ENCODE data around the gene CCDC85B.
"Not testable (repeated sequence)": the region's sequence is repeated elsewhere in the genome, so short reads cannot be mapped to it uniquely, and the experiment has no call there.

CCDC85B gene

DNA sequence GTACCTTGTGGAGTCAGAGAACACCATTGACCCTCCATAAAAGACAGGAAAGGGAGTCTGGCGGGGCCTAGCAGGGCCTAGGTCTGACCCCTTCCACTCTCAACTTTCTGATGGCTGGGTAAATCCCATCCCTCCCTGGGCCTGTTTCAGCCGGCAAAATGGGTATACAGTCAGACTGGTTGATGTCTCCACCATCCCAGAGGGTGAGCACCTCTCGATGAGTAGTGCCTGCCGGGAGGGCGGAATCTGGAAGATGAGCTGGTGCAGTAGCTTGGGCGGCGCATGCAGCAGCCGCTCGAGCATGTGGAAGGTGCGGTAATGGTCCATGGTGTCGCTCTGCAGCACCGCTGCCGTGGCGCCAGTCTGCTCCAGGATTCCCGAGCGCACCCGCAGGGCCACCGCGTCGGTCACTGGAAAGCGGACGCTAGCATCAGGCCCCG, 2.7 kb upstream of the CCDC85B start:
- no peak for DNase-seq

DNA sequence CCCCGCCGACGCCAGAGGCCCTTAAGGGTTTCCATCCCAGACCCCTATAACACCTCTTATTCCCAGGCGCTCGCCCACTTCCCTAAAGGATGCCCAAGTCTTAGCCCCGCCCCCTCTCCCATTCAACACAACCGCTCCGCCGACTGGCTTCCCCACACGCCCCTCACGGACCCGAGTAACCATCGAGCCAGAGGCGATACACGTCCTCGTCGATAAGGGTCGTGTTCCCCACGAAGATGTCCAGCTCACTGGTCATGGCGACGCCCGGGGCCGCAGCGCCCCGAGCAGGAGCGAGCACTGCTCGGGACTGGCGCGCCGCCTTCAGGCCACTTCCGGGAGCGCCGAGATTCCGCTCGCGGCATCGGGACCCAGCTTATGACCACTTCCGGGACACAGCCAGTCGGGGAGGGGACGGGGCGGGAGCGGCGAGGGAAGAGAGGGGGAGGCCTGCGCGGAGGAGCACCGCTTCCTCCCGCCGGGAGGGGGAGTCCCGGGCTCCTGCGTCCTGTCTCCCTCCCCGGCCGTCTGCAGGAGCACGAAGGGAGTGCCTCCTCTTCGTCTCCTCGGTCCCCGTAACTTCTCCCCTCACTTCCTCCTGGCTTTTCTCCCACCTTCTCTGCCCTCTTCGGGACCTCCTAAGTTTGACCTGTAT, 2.2 kb upstream of the CCDC85B start, which contains the start of gene FIBP:
Gene FIBP, minus strand, starts transcription at position 309 of the 652 bp plus-strand sequence. Its CDS starts 53 bp downstream, at position 256.
- DNase-seq, result peak; percentile 94

DNA sequence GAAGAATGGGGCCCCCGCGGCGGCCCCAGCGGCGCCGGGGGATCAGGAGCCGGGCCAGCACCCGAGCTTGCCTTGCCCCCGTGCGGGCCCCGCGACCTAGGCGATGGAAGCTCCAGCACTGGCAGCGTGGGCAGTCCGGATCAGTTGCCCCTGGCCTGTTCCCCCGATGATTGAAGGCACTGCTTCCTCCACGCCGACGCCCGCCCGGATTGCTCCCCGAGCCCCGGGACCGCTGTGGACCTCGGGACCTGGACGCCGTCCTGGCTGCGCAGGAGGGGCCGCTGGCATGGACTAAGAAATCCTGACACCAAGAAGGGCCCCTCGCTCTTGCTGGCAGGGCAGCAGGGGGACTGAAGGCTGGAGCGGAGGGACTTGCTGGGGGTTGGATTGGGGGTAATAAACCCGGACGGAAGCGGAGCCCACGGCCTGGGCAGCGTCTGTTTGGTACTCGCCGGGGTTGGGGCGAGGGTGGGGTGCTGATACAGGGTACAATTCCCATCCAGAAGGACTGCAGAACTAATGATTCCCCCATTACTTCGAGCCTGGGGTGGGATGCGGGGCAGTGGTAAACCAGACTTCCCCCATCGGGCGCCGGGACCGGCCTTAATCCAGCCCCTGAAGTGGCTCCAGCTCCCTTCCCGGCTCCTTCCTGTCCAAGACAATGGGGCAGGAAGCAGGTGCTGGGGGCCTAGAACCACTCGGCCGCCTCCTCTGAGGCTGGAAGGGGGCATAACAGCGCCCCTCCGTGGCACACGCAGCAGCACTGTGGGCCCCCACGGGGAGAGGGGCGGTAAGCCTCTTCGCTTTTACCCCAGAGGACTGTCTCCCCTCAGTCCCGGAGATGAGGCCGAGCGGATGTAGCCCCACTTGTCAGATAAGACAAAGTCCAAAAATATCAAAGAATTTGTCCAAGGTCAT, 1.0 kb downstream of the CCDC85B start:
- DNase-seq, result no peak

DNA sequence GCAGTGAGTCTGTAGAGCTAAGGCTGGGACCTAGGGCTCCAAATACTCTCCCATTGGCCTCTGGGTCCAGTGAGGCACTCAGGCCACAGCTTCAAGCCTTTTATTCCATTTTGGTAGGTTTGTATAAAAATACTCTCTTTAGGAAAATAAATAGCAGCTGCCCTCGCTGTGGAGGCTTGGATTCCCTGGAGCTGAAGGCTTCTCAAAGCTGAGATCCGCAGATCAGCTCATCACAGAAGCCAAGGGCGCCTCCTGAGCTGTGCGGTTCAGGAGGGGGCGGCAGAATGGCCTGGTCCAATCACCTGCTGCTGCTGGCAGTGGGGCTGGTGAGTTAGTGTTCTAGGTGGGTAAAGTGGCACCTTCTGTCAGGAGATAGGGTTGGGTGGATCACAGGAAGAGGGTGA, 1.7 kb downstream of the CCDC85B start:
- not testable (repeated sequence) for DNase-seq

DNA sequence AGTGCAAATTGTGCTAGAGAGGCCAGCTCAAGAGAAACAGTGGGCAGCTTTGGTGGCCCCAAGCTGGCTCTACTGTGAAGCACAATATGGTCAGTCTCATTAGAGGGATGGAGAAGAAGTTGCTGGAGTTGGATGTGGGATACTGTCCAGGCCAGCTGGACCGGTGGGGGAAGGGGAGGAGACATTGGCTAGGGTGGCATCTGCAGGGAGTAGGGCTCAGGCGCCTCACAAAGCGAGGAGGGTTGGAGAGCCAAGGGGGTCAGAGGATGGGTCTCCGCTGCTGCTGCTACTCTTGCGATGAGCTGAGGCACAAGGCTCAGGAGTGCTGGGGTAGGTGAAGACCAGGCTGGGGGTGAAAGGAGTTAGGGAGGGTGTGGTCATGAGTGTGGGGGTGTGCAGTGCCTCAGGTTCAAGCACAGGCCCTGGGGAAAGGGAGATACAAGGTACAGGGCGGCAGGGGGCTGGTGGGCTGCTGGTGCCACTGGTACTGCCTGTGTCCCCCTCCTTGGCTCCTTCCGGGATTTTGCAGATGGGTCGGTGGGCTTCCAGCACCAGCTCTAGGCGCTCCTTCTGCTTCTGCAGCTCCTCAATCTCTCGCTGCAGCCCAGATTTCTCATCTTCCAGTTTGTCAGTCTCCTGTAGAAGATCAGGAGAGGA, 2.3 kb downstream of the CCDC85B start:
- no peak for DNase-seq

DNA sequence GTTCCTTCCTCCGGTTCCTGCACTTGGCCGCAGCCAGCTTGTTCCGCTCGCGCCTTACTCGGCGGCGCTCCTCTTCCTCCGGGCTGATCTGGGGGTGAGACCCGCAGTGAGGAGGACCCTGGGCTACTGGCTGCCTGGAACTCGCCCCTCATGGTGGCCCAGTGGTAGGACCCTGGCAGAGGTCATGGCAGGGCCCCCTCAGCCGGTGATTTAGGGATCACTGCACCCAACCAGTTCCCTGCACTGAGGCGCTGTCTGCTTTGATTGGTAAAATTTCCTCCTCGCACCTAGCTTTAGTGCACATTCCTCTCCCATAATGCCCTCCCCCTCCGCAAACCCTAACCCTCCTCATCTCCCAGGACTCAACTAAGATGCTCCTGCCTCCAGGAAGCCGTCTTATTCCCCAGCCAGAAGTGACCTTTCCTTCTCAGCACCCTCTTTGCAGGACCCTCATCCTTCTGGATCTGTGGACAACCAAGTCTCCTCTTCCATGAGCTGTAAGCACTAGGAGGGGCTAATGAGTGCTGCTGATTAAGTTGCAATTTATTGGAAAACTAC, 3.6 kb downstream of the CCDC85B start:
- DNase-seq, result no peak

DNA sequence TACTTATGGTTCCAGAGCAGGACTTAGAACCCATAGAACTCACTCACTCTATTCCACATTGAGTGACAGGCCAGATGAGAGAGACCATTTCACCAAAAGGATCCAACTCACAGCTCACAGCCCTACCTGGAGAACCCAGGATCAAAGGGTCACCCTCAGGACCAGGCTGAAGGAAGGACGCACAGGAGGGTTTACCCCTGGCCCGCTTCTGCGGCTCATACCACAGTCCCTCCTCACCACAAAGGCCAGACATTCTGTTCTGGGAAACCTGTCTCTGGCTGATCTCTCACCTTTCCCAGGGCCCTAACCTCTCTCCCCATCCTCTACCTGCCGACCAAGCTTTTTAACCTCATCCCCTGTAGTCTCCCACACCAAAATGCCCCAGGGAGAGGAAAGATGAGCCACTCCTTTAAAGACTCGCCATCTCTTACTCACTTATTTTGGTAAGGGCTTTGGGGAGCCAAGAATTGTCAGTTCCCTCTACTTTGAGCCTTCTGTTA, 5.1 kb downstream of the CCDC85B start:
- DNase-seq, result no peak

DNA sequence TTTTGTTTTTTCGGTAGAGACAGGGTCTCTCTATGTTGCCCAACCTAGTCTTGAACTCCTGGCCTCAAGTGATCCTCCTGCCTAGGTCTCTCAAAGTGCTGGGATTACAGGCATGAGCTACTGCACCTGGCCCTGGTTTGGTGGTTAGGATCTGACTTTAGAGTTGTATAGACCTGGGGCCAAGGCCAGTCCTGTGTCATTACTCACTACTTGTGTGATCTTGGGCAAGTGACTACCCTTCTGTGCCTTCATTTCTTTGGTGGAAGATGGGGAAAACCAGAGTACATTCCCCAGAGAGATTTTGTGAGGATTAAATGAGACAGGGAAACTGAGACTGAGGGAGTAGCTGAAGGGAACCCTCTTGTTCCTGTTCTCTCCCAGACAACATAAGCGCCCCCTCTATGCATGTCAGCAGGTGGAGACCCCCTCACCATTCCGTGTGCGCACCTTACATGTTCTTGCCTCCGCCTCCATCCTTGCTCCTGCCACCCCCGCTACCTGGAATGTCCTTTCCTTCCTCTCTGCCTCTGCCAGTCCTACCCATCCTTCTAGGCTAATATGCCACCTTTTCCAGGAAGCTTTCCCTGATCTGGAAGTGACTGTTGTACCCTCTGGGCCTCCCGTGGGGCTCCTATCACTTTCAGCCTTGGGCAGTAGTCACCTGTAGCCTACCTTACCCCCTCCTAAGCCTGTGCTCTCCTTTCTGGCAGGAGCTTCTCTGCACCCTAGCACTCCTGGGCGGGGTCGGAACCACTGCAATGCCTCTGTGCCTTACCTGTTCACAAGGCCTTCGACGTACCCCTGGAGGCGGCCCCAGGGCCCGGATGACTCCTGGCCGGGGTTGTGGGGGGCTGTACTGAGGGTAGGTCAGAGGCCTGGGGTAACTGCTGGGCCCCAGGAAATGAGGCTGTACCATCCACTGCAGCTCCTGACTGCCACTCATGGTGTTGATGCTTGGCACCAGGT, 5.8 kb downstream of the CCDC85B start:
- no peak for DNase-seq

DNA sequence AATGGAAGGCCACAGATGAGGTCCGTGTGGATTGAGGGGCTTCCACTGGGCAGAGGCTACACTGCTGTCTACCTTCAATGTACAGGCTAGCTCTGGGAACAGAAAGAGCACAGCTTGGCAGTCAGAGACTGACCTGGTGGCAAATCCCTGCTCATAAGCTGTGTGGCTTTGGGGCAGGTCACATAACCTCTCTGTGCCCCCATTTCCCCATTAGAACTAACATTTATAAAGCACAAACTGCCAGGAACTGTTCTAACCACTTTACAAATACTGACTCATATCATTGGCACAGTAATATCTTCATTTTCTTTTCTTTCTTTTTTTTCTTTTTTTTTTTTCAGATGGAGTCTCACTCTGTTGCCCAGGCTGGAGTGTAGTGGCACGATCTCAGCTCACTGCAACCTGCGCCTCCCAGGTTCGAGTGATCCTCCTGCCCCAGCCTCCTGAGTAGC, 6.6 kb downstream of the CCDC85B start:
- DNase-seq, result no peak

DNA sequence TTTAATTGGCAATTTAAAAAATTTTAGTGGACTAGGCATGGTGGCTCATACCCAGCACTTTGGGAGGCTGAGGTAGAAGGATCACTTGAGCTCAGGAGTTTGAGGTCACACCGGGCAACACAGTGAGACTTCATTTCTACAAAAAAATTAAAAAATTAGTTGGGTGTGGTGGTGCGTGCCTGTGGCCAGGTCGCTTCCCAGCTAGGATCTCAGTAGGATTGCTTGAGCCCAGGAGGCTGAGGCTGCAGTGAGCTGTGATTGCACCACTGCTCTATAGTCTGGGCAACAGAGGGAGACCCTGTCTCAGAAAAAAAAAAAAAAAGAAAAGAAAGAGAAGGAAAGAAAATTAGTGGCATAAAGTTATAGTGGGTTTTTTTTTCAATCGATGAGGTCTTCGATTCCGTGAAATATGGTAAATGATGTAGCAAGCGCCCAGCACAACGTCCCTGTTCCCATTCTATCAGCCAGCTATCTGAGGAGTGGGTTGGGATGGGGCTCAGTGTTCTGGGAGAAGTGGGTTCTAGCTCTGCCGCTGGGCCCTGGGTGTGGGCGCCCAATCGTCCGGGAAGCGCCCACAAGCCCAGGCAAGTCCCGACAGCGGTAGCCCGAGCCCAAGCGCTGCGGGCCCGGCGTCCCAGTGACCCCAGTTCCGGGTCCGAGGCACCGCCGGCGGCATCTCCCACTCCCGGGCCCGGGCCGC, 8.3 kb downstream of the CCDC85B start:
- no peak for DNase-seq

DNA sequence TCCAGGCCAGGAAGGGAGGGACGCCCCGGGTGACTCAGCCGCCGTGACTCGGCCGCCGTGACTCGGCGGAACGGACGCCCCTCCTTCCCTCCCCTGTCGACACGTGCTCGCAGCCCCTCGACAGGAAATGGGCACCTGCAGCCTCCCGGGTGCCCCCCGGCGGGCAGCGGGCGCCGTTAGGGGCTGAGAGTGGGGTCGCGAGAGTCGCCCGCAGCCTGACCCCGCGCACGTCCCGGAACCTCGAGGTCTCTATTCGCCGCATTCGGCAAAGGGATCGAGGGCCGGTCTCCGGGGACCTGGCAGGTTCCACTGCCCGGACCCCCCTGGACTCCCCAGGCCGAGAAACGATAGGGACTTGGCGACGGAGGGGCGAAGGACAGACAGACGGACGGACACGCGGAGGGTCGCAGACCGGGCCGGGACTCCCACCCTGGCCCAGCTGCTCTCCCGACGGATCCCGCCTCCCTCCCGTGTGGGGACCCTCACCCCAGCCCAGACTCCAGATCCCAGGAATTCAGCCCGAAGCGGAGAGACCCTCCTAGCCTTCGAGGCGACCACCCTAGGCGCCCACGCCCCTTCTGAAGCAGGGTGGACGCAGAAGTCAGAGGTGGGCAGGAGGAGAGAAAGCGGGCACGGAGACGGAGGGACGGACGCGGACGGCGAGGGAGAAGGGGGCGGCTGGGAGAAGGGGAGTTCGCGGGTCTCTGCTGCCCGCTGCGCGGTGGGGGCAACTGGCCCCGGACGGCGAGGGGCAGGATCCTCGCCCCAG, 9.1 kb downstream of the CCDC85B start:
- no peak for DNase-seq

DNA sequence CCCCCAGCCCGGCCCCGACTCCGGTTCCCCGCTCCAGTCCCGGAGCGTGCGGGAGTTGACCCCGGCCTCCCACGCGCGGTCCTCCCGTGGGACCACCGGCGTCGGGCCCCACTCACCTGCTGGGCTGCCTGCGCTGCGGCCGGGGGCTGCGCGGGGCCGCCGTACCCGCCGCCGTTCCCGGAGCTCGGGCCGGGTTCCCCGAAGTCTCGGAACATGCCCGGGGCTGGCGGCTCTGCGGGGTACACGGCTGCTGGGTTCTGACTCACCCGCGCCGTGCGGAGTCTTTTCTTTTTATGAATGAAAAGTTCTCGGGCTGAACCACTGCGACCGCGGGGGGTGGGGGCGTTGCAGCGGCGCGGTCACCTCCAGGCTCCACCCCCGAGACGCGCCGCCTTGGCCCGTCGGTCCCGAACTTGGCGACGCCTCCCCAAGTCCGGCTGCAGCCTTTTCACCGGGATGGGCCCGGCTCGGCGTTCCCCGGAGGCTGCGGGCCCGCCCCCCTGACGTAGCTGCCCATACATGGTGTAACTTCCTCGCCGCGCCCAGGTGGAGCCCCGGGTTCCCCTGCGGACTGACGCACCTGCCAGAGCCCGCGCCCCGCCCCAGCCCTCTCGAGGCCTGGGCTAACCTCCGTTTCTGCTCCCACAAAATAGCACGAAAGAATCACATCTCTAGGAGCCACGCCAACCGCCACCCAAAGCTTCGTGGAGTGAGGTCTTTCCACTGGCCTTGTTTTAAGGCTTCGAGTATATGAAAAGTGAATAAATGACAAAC, 9.8 kb downstream of the CCDC85B start, which contains the start of gene FOSL1:
Gene FOSL1, minus strand, starts transcription at position 264 of the 774 bp plus-strand sequence. Its CDS starts 49 bp downstream, at position 215.
- peak; percentile 77 for DNase-seq

DNA sequence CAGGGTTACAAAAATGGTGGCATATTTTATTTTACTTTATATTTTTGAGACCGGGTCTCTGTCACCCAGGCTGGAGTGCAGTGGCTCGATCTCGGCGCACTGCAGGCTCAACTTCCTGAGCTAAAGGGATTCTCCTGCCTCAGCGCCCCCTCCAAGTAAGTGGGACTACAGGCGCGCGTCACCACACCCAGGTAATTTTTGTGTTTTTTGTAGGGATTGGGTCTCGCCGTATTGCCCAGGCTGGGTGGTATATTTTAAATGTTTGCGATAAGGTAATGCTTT, 10.4 kb downstream of the CCDC85B start:
- DNase-seq, result no peak

DNA sequence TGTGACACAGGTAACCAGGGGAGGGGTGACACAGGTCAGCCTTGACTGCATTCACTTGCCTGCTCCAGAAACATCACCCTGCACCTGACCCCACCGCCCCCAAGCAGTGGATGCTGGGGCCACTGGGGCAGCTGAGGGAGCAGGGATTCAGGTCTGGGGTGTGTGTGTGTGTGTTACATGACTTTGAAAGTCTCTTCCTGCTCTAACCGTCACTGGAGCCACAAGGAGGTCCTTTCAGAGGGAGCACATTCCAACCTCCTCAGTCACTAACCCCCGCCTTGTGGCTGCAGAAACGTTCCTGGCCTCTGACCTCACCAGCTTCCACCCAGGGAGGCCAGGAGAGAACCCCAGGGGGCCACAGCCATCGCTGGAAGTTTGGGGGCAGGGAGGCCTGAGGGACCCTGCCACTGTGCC, 12.6 kb downstream of the CCDC85B start:
- DNase-seq, result no peak

DNA sequence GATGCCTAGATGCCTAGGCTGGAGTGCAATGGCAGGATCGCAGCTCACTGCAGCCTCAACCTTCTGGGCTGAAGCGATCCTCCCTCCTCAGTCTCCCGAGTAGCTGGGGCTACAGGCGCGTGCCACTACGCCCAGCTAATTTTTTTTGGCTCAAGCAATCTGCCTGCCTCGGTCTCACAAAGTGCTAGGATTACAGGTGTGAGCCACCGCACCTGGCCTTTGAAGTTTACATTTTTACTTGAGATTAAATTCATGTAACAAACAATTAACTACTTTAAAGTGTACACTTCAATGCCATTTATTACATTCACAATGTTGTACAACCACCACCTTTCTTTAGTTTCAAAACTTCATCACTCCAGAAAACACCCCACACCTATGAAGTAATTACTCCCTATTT, 13.2 kb downstream of the CCDC85B start:
- no peak for DNase-seq

DNA sequence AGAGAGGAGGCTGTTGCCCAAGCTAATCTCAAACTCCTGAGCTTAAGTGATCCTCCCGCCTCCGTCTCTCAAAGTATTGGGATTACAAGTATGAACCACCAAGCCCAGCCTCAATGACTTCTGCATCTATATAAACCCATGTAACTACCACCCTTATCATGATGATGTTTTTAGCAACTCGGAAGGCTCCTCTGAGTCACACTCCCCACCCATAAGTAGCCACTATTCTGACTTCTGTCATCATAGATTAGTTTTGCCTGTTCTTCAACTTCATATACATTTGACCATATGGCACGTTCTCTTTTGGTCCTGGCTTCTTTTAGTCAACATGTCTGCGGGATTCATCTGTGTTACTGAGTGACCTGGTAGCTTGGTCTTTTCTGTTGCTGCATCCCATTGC, 16.1 kb downstream of the CCDC85B start:
- no peak for DNase-seq

DNA sequence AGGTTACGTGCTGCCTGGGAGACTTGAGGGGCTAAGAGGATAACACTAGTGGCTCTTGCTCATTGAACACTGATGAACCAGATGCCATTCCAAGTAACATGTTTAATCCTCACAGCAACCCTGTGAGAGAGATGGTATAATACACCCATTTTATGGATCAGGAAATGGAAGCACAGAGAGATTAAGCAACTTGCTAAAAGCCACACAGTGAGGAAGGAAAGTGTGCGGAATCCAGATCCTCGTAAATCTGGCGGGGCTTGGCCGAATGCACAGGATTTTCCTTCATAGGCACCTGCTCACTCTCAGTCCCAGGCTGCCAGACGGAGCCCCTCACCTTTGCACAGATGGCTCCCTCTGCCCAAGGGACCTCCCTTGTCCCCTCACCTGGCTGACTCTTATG, 17.4 kb downstream of the CCDC85B start:
- DNase-seq, result no peak

DNA sequence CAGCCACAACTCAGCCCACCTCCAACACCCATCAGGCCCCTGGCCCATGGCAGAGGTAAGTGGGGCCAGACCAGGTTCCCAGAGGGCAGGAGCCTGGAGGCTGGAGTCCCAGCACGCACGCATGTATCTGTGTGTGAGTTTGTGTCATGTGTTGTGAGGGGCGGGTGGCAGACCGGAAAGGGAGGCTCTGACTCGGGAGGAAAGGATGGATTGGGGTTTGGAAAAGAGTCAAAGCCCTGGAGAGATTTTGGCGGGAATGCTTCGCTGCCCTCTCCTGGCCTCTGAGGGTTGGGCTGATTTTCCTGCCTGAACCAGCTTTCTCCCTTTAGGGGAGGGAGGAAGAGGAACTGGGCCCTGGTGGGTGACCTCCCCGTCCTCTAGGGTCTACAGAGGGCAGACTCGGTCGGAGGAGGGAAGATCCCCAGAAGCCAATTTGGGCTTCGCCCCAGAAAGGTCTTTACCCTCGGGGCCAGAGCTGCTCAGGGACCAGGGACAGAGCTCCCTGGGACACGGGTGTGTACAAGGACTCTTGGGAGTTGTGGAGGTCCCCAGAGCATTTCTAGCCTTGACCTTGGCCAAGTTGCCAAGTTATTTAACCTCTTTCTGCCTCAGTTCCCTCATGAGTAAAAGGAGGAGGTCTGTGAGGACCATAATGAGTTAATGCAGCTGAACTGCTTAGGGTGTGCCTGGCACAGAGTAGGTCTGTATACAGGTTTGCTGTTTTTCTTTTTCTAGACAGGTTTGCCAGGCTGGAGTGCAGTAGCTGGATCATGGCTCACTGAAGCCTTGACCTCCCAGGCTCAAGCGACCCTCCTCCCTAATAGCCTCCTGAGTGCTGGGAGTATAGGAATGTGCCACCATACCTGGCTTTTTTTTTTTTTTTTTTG, 21.5 kb downstream of the CCDC85B start:
- no peak for DNase-seq
